ENCODE measurements around the gene N4BP2L1.

GRCh38 chr13:32390048-32390447, 37.9 kb downstream of the N4BP2L1 start:
- TF ChIP-seq CTCF (IDR thresholded peaks at IDR 0.05) (no peak), POLR2AphosphoS5 (IDR thresholded peaks at IDR 0.05; ENCODE audit: insufficient read depth in 1 of 2, low read depth in 1 of 2) (no peak)
